Central memory CD4-positive, alpha-beta T cell (primary cell): ENCODE measurements around the gene ENOX1.
A peak's percentile ranks its signal among the peaks of the same experiment; 100 is the strongest.
"Not testable (repeated sequence)": the region's sequence is repeated elsewhere in the genome, so short reads cannot be mapped to it uniquely, and the experiment has no call there.

Experiments used
- DNase-seq: peaks from one replicate; pipeline ENCODE4 v3.0.0; 2022
- total RNA-seq, 3 experiments: gene quantifications; one replicate each; lab custom pipeline; 2026; lab: John Stamatoyannopoulos, UW

The ENOX1 gene
- total RNA-seq = 0 to 0.39 (median 0) reads per million in 3 experiments

- DNase-seq = no peak
These were observed at the start of gene ENOX1 for GRCh38 chr13:43786766-43787517. ENOX1 (minus strand) TSS chr13:43786972.

GRCh38 chr13:43835701-43836100, 48.9 kb upstream of the ENOX1 start:
- no peak for DNase-seq

- no peak for DNase-seq
These were observed 44.3 kb upstream of the ENOX1 start for GRCh38 chr13:43831088-43831487.

- DNase-seq = no peak
These were observed 43.7 kb upstream of the ENOX1 start for GRCh38 chr13:43830497-43830881.

GRCh38 chr13:43824656-43825055, 37.9 kb upstream of the ENOX1 start:
- not testable (repeated sequence) for DNase-seq

GRCh38 chr13:43822969-43823368, 36.2 kb upstream of the ENOX1 start:
- DNase-seq = no peak

GRCh38 chr13:43816401-43816889, 29.7 kb upstream of the ENOX1 start:
- DNase-seq = no peak

- no peak for DNase-seq
These were observed 28.4 kb upstream of the ENOX1 start for GRCh38 chr13:43815204-43815603.

DNA sequence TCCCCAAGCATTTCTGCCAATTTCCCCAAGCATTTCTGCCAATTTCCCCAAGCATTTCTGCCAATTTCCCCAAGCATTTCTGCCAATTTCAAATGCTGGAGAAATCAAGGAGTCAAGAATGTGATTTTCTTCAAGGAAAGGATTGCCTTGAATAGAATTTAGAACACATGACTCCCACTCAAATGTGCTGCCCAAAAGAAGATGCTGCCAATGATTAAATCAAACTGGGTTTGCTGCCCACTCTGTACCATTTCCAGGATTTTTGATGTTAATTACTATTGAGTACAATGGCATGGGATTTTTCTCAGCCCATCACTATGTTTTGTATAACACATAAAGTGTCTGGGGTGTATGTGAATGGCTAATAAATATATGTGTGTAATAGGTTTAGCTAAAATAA, 21.9 kb upstream of the ENOX1 start:
- no peak for DNase-seq

DNA sequence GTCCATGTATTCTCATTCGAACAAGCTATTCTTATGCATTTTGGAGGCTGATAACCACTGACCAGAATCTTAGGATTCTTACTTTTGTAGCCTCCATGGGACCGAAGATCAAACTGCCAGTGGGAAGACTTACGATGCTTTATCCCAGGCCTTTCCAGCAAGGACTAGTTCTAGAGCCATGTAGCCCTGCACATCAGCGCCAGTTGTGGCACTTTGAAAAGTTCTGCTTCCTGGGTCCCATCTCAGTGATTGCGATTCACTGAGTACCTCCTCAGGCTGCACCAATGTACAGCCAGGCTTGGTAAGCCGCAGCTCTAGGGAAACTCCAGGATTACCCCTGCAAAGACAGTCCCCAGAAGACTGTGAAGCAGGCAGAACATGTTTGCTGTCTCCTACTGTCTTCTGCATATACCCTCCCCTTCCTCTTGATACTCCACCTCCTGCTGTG, 18.9 kb upstream of the ENOX1 start:
- no peak for DNase-seq

DNA sequence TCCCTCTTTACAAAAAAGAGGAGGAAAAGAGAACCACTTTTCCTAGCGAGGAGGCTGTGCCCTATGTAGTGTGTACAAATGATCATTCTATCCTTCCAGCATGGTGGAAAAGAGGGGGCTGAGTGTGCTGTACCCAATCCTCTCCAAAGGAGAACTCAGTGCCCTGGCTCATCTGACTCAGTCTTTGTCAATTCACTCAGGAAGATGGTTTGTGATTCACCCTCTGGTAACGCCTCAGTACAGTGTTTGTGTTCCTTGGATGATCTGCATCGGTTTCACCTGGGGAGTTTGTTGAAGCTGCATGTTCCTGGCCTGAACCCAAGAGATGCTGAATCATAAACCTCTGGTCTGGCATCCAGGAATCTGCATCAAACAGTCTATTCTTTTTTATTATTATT, 18.3 kb upstream of the ENOX1 start:
- DNase-seq = no peak

- DNase-seq = peak; percentile 18
These were observed 17.8 kb upstream of the ENOX1 start for GRCh38 chr13:43804461-43805070.

DNA sequence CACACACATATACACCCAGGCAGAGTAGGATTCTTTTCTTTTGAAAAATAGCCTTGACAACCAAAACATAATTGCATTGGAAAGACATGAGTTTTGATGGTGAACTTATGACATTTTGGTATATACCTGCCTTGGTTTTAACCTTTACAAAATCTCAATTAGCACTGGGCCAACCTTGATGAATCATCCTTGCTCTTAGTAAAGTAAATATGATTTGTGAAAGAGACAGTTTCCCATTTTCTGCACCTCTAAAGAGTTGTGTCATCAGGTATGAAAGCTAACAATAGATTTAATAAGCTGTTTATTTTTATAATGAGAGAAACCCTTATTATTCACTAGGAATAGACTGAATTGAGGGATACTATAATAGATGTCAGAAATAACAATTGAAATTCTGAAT, 15.7 kb upstream of the ENOX1 start:
- DNase-seq = no peak

GRCh38 chr13:43800828-43801227, 14.1 kb upstream of the ENOX1 start:
- DNase-seq = no peak

DNA sequence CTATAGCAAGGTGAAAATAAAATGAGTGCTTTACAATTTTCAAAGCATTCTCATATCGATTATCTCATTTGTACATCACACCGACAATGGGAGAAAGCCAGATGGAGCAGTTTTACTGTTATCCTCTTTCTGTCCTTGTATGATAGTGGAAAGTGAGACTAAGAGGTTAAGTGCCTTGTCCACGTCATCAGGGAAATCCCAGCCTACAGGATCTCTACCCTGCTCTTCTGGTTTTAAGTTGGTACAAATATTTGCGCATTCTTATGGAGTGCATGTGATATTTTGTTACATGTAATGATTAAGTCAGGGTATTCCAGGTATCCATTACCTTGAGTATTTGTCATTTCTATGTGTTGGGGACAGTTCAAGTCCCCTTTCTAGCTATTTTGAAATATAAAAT, 12.4 kb upstream of the ENOX1 start:
- no peak for DNase-seq

GRCh38 chr13:43797869-43798268, 11.1 kb upstream of the ENOX1 start:
- DNase-seq = no peak

DNA sequence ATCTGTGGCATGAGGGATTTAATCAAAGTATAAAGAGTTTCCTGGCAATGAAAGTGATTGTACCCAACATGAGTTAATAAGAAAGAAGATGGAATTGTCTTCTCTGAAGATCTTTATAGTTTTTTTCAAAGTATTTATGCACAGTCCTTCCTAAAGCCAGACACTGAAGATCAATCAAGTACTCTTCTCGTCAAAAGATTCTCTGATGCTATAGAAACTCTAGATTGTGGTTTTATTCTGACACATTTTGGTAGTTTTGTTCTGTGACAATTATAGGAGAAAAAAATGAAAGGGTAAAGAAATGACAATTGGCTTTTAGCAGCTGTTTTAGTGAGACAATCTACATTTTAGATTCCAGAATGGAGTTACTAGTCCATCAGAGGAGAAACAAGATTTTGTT, 10.4 kb upstream of the ENOX1 start:
- DNase-seq = no peak

DNA sequence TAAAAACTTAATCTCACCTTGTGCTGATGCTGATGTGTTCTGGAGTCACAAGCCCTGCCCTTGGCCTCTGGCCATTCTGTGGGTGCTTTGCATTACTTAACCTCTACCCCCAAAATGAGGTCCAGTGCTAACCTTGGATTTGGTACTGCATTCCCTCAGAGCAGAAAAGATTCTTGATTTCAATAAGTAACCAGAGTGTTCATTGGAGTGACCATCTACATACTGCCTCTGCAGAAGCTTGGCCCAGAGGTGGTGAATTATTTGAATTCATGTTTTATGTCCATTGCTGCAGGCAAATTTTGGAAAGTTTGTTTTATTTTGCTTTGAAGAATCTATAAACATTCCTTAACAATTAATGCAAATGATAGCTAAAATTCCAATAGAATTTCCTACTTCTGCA, 7.6 kb upstream of the ENOX1 start:
- no peak for DNase-seq

DNA sequence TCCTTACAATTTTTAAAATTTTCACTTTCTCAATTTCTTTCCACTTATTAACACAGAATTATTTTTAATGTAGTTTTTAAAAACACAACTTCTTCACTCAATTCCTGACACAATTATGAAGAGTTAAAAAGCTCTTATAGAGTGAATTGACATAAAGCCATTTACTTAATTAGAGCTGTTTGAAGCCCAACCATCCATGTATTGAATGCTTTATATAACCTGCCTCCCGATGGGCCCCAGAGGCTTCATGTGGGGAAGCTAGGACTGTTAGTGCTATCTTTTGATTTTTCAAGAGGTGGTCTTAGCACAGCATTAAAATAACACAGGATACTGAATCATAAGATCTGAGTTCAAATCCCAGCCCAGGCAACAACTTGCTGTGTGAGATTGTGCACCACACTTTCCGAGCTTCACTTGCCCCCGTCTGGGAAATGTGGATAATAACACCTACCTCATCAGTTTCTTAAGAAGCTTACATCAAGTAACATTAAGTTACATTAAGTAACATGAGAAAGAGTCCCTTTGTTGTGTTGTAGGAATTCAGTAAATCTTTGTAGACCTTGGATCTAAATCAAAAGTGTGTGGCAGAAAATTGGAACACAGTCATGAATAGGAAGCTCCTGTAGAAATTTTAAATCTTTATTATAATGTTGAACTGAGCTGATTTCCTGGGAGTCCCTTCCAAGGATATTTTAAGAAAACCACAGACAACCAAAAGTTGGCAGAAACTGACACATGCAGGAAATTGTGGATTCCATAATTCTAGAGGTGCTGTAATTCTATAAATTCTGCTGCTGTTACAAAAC, 5.5 kb upstream of the ENOX1 start:
- no peak for DNase-seq

- no peak for DNase-seq
These were observed 1.2 kb upstream of the ENOX1 start for GRCh38 chr13:43787997-43788396.

DNA sequence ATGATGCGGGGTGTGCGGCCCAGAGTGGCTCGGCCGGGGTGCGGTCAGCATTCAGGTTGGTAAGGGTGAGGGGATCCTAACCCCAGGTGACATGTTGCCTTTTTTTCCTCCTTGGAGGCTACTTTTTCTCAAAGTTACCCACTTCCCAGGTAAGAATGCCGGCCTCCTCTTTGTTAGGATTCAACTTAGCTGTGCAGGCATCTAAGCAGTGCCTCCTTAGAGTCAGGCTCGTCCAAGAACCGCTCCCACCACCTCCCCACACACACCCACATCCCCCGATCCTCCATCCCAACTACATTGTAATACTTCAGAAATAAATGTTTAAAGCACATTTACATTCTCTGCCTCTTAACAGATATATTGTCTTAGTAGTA, 733 bp upstream of the ENOX1 start:
- DNase-seq = no peak

- no peak for DNase-seq
These were observed 353 bp downstream of the ENOX1 start for GRCh38 chr13:43786472-43786765.

DNA sequence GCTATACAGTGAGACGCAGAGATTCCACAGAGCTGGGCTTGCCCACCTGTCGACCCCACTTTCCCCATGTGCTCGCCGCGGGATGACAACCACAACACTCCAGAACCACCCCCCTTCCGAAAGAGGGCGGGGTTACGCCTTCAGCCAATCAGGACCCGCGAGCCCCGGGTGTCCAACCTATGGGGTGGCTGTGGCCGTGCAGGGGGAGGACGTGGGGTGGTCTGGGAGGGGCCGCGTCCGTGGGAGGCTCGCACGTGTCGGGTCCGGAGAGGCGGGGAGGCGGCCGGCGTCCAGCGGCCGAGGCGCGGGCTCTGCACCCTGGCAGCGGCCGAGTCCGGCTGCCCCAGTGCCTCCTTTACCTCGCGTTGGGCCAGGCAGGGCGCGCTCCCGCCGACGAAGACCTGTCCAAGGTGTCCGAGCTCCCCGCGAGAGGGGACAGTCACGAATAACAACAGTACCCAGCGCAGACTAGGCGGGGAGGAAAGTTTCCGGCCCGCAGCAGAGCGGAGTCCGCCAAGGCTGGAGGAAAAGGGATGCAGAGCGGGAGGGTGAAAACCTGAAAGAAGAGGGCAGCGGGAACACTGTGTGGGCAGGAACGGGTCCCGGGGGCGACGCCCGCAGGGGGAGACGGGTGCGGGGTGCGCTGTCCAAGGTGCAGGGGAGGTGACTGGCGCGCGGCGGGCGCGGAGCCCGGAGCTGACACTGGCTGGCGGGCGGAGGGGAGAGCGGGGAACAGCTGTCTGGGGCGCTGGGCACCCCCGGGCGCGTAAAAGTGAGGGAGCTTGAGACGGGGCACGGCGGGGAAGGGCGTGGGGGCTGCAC, 911 bp downstream of the ENOX1 start:
- no peak for DNase-seq
